Sigmoid colon (tissue), 7 donors: ENCODE data around the gene MRPS27. TPM values are rescaled to one million over a fixed set of nuclear protein-coding genes. Genes with fewer than 3 reads are reported as not detected.

Source experiments
- DNase-seq: peaks from one replicate; pipeline ENCODE4 v3.0.0-alpha.2; 2019
- H3K27ac ChIP-seq, 4 donors: fragments of 200-600 bp; sonication (generic); one replicate each; pipeline ENCODE4 v1.5.1; 2016 to 2019; ENCODE audit warnings: mild to moderate bottlenecking in 1 of 4
- H3K27me3 ChIP-seq, 3 donors: fragments of 200-600 bp; sonication (generic); one replicate each; pipeline ENCODE4 v1.5.1; 2019; ENCODE audit warnings: mild to moderate bottlenecking in 1 of 3
- H3K36me3 ChIP-seq, 4 donors: fragments of 200-600 bp; sonication (generic); one replicate each; pipeline ENCODE4 v1.5.1; 2016 to 2019
- H3K4me1 ChIP-seq, 4 donors: fragments of 200-600 bp; sonication (generic); one replicate each; pipeline ENCODE4 v1.5.1; 2017 to 2019
- H3K4me3 ChIP-seq, 4 donors: fragments of 200-600 bp; sonication (generic); one replicate each; pipeline ENCODE4 v1.5.1; 2017 to 2019; ENCODE audit warnings: mild to moderate bottlenecking in 2 of 4, moderate library complexity in 1 of 4
- H3K9me3 ChIP-seq, 4 donors: fragments of 200-600 bp in 3 of 4; sonication (generic) in 3 of 4; one replicate each; pipeline versions ENCODE4 v1.5.1 to v1.6.1; 2013 to 2019
- EP300 ChIP-seq, 4 donors: sonication (generic); formaldehyde crosslinking; IDR thresholded peaks; one replicate each; pipeline ENCODE4 v1.6.1; 2017; ENCODE audit warnings: antibody characterized with exemption in 4 of 4
- POLR2A ChIP-seq, 2 donors: fragments of 450-650 bp; IDR thresholded peaks; one replicate each; pipeline ENCODE4 v1.6.1; 2016; ENCODE audit warnings: antibody characterized with exemption in 2 of 2, mild to moderate bottlenecking in 2 of 2, moderate library complexity in 2 of 2
- POLR2AphosphoS5 ChIP-seq, 4 donors: sonication (generic); formaldehyde crosslinking; IDR thresholded peaks; one replicate each; pipeline ENCODE4 v1.6.1; 2017; ENCODE audit warnings: antibody characterized with exemption in 4 of 4
- WGBS, 2 donors: extraction: QIAGEN DNeasy Blood & Tissue Kit; methylation state at CpG; one replicate each; pipeline ENCODE4 v1.1.7; 2013; 5-methylcytosine and 5-hydroxymethylcytosine counted together
- intact Hi-C: fragments of 100-400 bp; cut with DNase I; formaldehyde crosslinking; loops from one replicate; pipeline ENCODE4 v1.15.1; 2023
- polyA plus RNA-seq, 3 donors: library from polyadenylated mRNA; stranded (reverse); fragments of 200-250 nt; gene quantifications; one replicate each; pipeline ENCODE4 v1.2.3, GENCODE V29; 2013
- total RNA-seq, 4 donors: library from RNA; depleted of rRNA; stranded (reverse); fragments of >200 nt; gene quantifications; one replicate each; pipeline ENCODE4 v1.1.0, GENCODE V29; 2016
- TF ChIP-seq, protein P1 (sequence below), 4 experiments: fragments of 450-650 bp in 3 of 4; fragments of 200-600 bp in 1 of 4; IDR thresholded peaks; one replicate each; pipeline ENCODE4 v1.5.1; 2016 to 2019; ENCODE audit warnings: antibody characterized with exemption in 4 of 4, mild to moderate bottlenecking in 3 of 4, moderate library complexity in 2 of 4
- donor health status: healthy with polysubstance abuse.
- donor health status: Bipolar disorder and iron deficiency.
- donor health status: healthy.

Gene MRPS27
- total and polyA plus RNA-seq, 7 donors, result 23.1 to 64.0 (median 44.8) TPM

DNA sequence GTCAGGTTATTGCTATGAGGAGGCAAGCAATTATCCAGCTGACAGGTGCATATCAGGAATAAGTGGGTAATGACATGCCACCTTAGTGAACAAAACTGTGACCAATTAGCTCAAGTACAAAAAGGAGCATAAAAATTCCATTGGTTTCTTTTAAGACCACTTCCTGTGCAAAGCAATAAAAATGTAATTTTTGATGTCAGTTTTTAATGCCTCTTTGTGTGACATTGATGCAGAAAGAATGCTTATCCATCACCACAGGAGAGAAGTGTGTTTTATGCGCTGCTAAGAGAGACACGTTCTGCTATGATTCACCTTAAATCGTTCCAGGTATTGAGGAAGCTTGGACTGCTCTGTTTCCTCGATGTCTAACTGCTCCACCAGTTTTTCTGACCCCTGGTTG, 96.7 kb downstream of the MRPS27 start:
- Histone ChIP-seq H3K27ac (no peak overlapping the region), H3K4me3 (no peak overlapping the region), H3K27me3 (no peaks in the 10 kb centered on the region), H3K9me3 (no peaks in the 10 kb centered on the region), H3K36me3 (peaks cover 3 to 88% (median 27%) of the 10 kb centered on the region in 4 donors), H3K4me1 (peaks cover 0 to 8% (median 4%) of the 10 kb centered on the region in 4 donors)
- intact Hi-C loops, result no loop called here
- TF ChIP-seq, protein P1, sequence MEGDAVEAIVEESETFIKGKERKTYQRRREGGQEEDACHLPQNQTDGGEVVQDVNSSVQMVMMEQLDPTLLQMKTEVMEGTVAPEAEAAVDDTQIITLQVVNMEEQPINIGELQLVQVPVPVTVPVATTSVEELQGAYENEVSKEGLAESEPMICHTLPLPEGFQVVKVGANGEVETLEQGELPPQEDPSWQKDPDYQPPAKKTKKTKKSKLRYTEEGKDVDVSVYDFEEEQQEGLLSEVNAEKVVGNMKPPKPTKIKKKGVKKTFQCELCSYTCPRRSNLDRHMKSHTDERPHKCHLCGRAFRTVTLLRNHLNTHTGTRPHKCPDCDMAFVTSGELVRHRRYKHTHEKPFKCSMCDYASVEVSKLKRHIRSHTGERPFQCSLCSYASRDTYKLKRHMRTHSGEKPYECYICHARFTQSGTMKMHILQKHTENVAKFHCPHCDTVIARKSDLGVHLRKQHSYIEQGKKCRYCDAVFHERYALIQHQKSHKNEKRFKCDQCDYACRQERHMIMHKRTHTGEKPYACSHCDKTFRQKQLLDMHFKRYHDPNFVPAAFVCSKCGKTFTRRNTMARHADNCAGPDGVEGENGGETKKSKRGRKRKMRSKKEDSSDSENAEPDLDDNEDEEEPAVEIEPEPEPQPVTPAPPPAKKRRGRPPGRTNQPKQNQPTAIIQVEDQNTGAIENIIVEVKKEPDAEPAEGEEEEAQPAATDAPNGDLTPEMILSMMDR (IDR thresholded peaks at IDR 0.05), result no peak
- no peak for TF ChIP-seq POLR2AphosphoS5 (IDR thresholded peaks at IDR 0.05)
- TF ChIP-seq EP300 (IDR thresholded peaks at IDR 0.05), result no peak
- TF ChIP-seq POLR2A (IDR thresholded peaks at IDR 0.05), result no peak
- WGBS, 2 donors, result 97% methylated on average over 4 of the region's 4 CpGs
- DNase-seq, result no peak

DNA sequence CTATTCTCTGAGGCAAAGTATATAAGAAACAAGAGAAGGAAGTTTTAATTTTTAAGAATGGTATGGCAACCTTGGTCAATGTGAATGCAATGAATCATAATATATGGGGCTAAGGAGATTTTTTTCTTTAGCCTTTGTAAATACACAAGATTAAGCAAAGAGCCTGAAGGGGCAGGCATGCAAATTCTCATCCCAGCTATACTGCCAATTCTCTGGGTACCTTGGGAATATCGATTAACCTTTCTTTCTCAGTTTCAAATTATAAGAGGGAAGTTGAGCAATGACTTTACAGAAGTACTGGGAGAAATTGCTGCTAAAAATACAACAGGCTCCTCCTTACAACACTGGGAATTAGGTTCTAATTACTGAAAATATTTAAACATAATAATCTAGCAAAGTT, 97.5 kb downstream of the MRPS27 start:
- Histone ChIP-seq H3K4me3 (no peak overlapping the region), H3K27me3 (no peaks in the 10 kb centered on the region), H3K4me1 (peaks cover 0 to 8% (median 4%) of the 10 kb centered on the region in 4 donors), H3K36me3 (peaks cover 3 to 88% (median 29%) of the 10 kb centered on the region in 4 donors), H3K27ac (no peak overlapping the region), H3K9me3 (no peaks in the 10 kb centered on the region)
- 94 to 98% methylated on average over 1 of the region's 1 CpG for WGBS, 2 donors
- no peak for TF ChIP-seq POLR2AphosphoS5 (IDR thresholded peaks at IDR 0.05)
- TF ChIP-seq POLR2A (IDR thresholded peaks at IDR 0.05), result no peak
- no peak for TF ChIP-seq EP300 (IDR thresholded peaks at IDR 0.05)
- TF ChIP-seq, protein P1 (IDR thresholded peaks at IDR 0.05), result no peak
- intact Hi-C loops, result no loop called here
- DNase-seq, result no peak

DNA sequence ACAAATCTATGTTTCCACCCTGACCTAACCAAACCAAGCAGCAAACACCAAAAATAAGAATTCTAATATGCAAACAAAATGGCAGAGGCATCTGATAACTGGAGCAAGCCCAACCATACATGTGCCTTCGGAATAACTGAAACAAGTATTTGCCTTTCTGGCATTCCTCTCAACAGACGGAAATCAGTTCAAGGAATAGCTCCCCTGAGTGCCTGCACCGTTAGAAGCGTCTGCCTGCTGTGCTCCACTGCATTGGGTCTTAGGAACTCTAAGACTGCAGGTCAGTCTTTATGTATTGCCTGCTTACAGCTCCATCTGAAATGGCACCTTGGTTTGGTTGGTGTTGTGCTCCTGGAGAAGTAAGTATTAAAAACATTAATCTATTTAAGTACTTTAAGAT, 98.5 kb downstream of the MRPS27 start:
- intact Hi-C loops, result no loop called here
- WGBS, 2 donors, result 95 to 96% methylated on average over 4 of the region's 4 CpGs
- Histone ChIP-seq H3K4me3 (no peak overlapping the region), H3K36me3 (peaks cover 3 to 85% (median 26%) of the 10 kb centered on the region in 4 donors), H3K27me3 (no peaks in the 10 kb centered on the region), H3K4me1 (peaks cover 0 to 8% (median 4%) of the 10 kb centered on the region in 4 donors), H3K9me3 (no peaks in the 10 kb centered on the region), H3K27ac (no peak overlapping the region)
- no peak for DNase-seq
- TF ChIP-seq EP300 (IDR thresholded peaks at IDR 0.05) (no peak), POLR2A (IDR thresholded peaks at IDR 0.05) (no peak), POLR2AphosphoS5 (IDR thresholded peaks at IDR 0.05) (no peak)
- TF ChIP-seq, protein P1 (IDR thresholded peaks at IDR 0.05), result no peak

DNA sequence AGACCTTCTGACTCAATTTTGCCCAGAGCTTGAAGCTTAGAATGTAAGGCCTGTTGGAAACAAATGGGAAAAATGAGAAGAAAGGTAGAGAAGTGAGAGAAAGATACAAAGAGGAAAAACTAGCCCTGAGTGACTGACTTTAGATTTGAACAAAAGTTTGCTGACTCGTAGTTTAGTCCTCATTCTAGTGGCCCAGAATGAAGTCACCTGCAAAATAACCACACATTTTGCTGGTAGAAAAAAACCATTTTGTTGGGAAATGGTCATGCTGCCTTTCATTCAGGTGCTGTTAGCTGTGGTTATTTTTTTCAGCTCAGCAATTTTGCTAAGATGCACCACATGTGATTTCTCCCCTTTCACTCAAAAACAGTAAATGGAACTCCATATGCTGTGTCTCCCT, 98.9 kb downstream of the MRPS27 start:
- TF ChIP-seq, protein P1 (IDR thresholded peaks at IDR 0.05), result no peak
- TF ChIP-seq POLR2A (IDR thresholded peaks at IDR 0.05) (no peak), POLR2AphosphoS5 (IDR thresholded peaks at IDR 0.05) (no peak), EP300 (IDR thresholded peaks at IDR 0.05) (no peak)
- WGBS, 2 donors, result 96 to 98% methylated on average over 1 of the region's 1 CpG
- Histone ChIP-seq H3K27ac (no peak overlapping the region), H3K27me3 (no peaks in the 10 kb centered on the region), H3K4me3 (no peak overlapping the region), H3K4me1 (peaks cover 0 to 8% (median 4%) of the 10 kb centered on the region in 4 donors), H3K9me3 (no peaks in the 10 kb centered on the region), H3K36me3 (peaks cover 3 to 80% (median 26%) of the 10 kb centered on the region in 4 donors)
- intact Hi-C loops, result no loop called here
- DNase-seq, result no peak

DNA sequence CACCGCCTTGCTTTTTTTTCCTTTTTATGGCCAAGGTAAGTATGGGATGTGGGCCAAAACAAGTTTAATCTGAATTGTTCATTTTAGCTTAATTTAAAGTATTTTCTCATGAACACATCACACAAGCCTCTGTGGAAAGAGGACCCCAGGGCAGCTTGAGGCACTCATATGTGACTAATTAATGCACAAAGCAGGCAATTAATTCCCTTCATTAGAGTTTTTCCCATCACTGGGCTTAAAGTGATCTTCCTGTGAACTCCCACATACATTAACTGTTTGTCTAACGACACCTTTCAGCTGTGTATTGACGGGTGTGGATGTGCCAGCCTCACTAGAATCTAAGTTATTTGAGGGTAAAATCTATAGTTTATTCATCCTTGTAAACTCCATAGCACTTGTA, 103.3 kb downstream of the MRPS27 start:
- DNase-seq, result no peak
- TF ChIP-seq POLR2AphosphoS5 (IDR thresholded peaks at IDR 0.05) (no peak), POLR2A (IDR thresholded peaks at IDR 0.05) (no peak), EP300 (IDR thresholded peaks at IDR 0.05) (no peak)
- TF ChIP-seq, protein P1 (IDR thresholded peaks at IDR 0.05), result no peak
- Histone ChIP-seq H3K4me3 (no peak overlapping the region), H3K27ac (no peak overlapping the region), H3K4me1 (no peaks in the 10 kb centered on the region), H3K36me3 (peaks cover 0 to 40% (median 21%) of the 10 kb centered on the region in 4 donors), H3K27me3 (no peaks in the 10 kb centered on the region), H3K9me3 (no peaks in the 10 kb centered on the region)
- 84 to 96% methylated on average over 3 of the region's 3 CpGs for WGBS, 2 donors
- intact Hi-C loops, result no loop called here
